Fibroblast of skin of right quadriceps (primary cell): Measurements from ENCODE around the gene CMTM8.
A peak's percentile ranks its signal among the peaks of the same experiment; 100 is the strongest.

Experiments used
- DNase-seq: peaks from one replicate; pipeline ENCODE4 v3.0.0-alpha.2; 2013

CMTM8 gene

DNA sequence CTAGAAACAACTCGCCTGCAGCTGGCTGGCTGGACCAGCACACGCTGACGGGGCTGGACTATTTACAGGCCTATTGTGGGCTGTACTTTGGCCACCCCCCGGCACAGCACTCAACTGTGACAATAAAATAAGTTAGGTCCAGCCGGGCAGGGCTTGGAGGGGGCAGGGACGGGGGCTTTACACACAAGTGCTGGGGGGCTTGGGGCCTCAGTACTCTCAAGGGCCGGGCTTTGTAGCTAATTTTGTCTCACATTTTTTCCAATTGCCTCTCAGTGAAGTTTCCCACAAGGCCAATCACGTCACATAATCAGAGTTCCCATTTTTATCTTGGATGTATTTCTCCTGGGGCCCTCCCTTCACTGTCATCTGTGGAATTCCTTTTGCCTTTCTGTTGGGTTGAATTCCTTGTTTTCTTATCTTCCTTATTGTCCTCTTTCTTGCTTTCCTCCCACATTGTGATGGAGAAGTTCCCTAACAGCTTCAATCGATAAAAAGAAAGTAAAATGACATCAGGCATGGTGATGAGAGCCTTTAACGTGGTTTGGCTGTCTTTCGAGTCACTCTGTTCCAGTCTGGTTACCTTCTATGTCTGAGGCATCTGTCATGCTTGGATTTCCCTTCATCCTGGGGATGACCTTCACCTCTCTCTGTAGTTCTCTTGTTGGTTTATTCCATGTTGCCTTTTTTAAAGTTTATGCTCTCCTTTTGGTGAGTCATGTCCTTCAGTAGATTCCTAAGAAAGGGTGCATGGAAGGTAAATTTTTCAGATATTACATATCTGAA lies 109.1 kb downstream of the CMTM8 start:
- DNase-seq = no peak

DNA sequence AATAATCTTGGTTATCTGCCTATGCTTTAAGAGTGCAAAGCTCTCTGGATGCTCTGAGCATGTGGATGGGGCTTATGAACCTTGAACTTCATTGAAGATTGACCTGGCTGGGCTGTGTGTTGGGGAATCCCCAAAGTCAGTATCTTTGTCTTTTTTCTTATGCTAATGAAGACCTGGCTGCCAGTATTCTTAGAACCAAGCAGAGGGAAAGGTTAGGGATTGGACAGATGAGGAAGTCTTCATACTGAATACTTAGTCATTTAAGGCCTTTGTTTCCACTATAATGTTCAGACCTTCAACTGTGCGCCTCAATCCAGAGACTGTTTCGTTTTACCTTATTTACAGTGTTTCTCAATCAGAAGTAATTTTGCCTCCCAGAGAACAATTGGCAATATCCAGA lies 110.7 kb downstream of the CMTM8 start:
- DNase-seq = no peak

DNA sequence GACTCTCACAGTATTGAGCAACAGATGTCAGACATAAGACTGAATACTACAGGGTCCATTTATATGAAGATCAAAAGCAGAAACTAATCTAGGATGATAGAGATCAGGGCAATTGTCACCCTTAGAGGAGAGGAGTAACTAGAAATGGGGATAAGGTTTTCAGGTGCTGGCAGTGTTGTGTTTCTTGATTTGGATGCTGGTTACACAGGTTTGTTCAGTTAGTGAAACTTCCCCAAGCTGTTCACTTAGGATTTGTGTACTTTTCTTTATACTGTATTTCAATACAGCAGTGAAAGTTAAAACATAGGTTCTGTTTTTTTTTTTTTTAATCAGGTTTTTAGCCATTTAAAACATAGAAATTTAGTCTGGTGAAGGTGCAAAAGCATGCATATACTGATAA lies 114.1 kb downstream of the CMTM8 start:
- no peak for DNase-seq

DNA sequence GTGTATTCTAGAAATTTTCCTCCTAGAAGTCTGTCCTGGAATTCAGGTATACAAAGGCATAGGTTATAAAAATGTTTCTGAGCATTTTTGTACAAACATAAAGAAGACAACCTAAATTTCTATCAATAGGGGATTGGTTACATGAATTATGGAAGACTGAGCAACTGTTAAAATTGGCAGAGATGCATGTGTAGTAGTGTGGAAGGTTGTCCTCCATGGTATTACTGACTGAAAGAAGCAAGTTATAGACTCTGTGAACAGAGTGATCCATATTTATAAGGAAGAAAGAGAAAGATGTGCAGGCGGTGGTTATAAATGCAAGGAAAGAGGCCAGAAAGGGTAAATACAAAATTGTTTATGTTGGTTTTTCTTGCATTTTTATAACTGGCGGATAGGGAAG lies 114.9 kb downstream of the CMTM8 start:
- no peak for DNase-seq

DNA sequence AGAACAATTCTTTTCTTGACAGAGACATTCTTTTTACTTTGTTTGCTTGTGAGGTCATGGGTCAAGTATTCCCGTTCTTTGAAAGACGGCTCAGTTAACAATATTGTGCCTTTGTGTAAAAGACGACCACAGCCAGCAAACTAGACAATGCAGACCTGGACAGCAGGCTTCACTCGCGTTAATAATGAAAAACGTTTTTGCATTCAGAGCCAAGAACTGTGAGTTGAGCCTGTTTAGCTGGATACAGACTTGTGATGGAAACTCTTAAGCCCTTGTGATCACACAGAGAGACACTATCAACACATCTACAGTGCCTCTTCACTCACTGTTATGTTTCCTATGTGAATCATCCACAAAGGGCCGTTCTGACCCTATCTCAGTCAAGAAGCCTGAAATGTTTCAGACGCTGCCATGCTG lies 115.9 kb downstream of the CMTM8 start:
- no peak for DNase-seq

DNA sequence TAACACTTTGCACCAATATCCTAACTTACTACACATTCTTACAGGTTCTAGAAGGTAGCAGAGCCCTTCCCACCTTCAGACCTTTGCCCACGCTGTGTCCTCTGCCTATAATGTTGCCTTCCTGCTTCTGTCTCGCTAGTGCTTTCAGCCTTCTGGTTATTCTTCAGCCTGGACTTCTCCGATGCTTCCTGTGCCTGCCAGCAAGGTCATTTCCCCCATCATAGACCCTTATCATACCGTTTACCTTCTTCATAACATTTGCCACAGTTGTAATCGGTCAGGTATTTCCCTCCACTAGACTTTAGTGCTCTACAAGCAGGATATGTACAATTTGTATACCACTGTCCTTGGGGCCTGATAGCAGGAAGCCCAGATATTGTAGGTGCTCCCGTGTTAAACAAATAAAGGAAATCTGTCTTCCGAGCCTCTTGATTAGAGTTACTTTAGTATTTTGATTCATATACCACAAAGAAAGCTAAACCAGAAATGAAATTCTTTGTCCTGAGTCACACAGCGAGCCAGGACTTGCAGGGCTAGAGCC lies 117.3 kb downstream of the CMTM8 start:
- DNase-seq = no peak

DNA sequence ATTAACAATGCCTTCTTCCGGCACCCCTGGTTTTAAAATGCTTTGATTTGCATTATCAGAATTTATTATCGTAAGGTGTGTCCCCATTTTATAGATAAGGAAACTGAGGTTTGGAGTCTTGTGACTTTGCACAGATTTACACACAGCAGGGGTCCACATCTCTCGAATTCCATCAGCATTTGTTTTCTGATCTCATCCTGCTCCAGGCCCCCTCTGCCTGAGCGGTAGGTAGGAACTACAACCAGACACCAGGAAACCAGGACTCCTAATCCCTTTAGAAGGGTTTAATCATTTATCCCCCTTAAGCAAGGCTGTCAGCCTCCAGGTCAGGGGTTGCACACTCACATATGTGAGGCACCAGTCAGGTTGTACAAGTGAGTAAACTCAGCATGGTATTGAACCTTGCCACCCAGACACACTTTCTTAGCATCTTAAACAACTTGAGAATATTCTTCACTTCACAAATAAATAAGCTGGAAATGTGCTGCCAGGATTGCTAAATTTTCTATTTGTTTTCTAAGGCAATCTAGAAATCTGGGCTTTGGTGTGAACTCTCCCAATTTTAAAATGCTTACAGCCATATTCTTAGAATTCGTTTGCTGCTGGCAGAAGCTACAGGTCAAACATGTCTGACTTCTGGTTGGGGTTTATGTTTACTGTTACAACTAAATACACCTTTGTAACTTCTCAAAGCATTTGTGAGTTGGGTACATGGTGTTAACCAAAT lies 121.4 kb downstream of the CMTM8 start:
- no peak for DNase-seq

DNA sequence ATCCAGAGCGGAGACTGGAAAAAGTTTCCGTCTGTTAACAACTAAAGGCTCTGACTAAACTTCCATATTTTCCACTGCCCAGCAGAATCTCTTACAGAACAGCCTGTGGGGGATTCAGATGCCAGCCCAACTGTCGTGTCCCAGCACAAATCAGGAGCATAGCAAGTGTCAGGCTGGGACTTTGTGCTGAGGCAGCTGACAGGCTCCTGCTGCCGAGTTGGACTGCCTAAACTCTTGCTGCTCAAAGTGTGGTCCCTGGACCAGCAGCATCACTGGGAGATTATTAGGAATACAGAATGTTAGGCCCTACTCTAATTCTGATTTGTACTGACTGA lies 122.0 kb downstream of the CMTM8 start:
- DNase-seq = no peak

DNA sequence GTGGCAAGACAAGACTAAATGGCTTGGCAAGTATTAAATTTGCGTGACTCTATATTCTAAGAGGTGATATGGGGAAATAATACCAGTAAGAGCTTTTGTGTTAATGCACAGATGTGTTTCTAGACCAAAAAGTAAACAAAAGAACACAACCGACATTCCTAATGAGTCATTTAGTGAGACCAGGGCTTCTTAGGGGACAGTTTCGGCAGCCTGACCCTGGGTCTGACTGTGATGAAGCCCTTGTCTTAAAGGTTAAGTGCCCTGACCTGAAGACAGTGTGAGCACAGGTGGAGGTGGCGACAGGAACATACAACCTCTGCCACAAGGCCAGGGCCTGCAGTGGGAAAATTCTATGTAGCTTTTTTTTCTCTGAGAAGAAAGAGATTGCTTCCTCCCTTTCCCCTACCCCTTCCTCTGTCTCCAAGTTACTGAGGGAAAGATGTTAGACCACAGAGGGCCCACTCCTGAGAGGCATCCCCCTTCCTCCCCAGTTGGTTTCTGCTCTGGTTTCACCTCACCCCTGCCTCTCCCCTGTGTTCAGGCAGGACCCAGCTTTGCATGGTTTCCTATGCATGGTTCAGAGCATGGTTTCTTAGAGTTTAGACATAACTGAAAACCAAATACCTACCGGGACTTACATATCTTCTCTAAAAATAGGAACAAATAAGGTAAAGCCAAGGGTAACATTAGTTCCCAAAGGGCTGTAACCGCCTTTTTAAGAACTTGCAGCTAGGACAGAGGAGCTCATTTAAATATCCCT lies 128.3 kb downstream of the CMTM8 start:
- DNase-seq = no peak

DNA sequence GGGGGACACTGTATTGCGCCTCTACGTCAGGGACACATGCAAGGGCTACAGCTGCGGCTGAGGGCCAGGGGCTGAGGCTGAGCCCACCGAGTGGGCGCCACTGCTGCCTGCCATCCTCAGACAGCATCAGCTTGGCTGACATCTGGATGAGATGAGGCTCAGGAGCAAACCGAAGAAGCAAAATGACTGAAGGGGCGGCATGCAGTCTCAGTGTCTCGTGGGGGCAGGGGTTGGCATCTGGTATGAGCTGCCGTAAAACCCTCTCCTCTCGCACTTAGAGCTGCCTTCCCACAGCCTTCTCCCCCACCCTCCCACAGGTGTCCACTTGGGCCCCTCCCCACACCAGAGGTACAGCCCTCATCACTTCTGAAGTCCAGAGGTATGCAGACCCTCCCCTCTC lies 129.0 kb downstream of the CMTM8 start:
- no peak for DNase-seq

DNA sequence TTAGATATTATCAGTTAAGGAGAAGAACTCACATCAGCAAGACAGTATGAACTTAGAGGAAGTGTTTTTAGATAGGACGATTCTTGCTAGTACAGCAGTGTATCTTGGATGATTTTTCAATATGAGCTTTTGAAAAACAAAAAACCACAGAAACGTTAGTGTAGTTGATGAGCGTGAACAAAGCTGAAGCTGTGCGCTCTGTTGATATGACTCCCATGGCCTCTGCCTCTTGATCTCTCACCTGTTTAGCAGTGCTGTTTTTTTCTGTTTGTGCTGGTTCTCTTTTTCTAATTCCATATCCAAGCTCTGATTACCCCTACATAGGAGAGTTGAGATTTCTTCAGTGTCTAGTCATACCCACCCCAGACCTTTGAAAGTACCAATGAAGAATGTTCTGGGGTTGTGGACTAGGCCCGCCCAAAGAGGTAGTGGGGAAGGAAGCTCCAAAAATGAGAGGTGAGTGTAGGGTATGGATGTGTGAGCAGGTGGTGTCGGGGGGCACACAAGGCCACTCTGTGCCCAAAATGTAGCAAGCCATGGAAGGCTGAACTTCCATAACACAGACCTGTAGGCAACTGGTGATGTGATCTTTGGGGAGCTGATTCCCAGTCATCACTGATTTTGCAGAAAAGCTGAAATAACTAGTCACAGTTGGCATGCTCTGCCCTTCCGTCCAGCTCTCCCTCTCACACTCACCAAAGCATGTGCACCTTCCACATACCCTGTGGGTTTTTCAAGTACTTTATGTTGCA lies 133.2 kb downstream of the CMTM8 start:
- DNase-seq = no peak

DNA sequence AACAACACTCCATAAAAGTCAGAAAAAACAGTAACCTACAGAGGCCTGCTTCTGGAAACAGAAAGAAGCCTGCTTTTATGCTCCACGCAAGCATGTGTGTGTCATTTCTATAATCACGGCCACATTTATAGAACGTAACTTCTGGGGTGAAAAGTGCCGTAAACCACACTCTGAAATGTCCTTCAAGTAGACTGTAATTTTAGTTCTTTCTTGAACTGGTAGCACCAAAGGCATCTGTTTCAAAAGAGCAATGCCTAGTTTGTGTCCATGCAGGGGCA lies 133.7 kb downstream of the CMTM8 start:
- DNase-seq = no peak

DNA sequence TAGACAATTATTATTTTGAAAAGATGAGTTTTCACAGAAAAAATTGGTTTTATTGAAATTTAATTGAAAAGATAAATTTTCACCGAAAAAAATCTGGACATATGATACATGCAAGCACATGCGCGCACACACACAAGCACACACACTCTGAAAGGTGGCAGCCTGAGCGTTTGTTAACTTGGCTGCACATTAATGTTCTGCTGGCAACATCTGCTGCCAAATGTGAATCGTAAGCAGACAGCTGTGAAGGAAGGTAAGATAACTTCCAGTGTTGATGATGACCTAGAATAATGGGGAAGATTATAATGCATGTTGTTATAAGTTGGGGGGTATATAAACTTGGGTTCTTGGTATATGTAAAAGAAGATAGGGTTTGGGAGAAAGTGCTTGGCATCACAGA lies 134.8 kb downstream of the CMTM8 start:
- DNase-seq = no peak

DNA sequence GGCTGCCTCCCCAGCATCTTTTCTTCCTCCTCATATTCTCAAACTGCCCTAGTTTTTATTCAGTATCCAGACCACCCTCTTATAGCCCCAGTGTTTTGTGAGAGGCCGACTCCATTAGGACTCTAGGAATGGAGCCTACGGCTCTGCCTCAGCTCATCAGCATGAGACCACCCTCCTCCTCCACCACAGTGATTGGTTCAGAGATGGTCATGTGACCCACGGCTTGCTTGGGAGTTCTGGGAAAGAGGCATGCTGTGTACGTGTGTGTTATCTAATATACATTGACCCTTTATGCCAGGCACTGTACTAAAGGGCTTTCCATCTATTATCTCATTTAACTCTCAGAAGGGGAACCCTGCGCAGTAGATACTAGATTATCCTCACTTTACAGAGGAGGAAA lies 135.4 kb downstream of the CMTM8 start:
- DNase-seq = no peak

DNA sequence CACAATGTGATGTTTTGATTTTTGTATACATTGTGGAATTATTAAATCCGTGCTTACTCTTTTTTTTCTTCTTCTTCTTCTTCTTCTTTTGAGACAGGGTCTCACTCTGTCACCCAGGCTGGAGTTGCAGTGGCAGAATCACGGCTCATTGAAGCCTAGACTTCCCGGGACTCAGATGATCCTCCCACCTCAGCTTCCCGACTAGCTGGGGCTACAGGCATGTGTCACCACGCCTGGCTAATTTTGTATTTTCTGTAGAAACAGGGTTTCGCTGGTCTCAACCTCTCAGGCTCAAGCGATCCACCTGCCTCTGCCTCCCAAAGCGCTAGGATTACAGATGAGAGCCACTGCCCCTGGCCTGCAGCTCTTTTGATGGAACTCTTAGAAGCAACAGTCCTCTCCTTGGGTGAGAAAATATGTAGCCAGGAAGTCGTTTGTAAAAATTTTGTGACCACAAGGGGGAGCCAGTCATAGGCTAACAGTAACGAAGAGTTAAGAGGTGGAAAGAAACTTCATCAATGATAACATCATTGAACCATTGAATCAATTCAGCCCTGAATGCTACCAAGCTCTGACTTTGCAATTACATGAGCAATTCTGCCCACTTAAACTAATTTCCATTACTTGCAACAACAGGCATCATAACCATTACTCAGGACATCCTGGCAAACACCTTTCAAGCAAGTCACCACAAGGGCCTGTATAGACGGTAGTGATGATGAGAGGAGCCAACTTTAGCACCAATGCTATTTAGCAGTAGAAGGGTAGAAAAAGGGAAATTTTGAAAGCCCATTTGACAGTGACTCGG lies 136.5 kb downstream of the CMTM8 start:
- DNase-seq = peak; percentile 62

DNA sequence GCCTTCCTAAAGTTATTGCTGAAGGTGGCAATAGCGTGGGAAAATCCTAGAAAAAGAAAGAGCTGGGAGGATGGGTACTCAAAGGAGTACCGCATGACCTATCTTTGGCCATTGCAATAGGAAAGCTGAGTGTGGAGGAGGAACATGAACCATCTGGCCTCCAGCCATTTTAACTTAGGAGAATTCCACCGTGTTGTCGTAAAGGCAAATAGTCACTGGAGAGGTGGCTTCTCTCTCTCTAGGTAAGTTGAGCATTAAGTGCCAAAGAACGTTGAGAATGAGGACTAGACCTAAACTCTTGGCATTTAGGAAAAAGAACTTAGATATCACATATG lies 137.1 kb downstream of the CMTM8 start:
- no peak for DNase-seq

DNA sequence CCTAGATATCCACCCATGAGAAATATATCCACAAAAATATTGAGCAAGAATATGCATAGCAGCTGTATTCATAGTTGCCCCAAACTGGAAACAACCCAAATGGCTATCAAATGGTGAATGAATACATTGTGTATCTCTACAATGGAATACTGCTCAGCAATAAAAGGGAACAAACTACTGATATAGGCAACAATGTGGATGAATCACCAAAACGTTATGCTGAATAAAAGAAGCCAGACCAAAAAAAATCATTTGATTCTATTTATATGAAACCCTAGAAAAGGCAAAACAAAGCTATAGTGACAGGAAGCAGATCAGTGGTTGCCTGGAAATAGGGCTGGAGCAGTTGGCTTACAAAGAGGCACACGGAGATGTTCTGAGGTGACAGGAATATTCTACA lies 137.6 kb downstream of the CMTM8 start:
- no peak for DNase-seq

DNA sequence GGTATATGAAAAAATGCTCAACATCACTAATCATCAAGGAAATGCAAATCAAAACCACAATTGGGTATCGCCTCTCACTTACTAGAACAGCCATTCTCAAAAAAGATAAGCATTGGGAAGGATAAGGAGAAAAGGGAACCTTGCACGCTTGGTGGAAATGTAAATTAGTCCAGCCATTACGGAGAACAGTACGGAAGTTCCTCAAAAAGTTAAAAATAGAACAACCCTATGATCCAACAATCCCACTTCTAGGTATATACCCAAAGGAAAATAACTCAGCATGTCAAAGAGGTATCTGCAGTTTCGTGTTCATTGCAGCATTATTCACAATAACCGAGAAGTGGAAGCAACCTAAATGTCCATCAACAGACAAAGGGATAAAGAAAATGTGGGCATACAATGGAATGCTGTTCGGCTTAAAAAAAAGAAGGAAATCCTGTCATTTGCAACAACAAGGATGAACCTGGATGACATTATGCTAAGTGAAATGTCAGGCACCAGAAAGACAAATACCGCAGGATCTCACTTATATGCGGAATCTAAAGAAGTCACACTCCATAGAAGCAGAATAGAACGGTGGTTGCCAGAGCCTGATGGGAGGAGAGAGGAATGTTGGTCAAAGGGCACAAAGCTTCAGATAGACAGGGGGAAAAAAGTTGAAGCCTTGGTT lies 141.5 kb downstream of the CMTM8 start:
- DNase-seq = no peak

DNA sequence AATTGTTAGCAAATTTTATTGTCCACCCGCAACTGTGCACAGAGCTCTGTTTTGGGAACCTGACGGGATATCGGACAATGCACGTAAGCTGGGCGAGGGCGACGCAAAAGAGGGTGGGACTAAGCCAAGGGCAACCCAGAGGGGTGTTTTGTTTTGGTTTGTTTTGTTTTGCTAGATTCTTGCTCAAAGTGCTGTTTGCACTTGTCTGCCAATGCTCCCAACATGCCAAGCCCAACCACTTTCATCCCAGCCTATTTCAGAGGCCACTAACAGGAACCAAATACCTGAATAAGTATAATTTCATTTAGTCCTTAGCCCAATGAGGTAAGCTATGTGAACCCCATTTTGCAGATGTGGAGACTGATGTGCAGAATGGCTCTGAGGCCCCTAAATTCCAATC lies 143.4 kb downstream of the CMTM8 start:
- DNase-seq = no peak

DNA sequence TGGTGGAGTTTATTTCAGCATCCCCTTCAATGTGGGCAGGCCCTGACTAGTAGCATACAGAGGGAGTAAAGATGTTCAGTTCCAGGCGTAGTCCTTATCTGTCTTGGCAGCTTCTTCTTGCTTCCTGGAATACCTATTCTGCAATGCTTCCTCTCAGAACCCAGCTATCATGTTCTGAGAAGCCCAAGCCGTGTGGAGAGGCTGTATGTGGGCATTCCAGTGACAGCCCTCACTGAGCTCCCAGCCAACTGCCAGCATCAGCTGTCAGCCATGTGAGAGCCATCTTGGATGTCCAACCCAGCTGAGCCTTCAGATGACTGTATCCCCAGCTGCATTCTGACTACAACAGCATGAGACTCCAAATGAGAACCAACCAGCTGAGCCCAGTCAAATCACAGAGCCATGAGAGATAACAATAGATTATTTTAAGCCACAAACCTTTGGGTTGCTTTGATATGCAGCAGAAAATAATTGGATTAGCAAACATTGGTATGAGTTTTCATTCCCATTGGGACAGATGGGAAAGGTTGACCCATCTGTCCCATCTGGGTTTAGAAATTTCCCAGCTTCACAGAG lies 144.7 kb downstream of the CMTM8 start:
- DNase-seq = no peak

DNA sequence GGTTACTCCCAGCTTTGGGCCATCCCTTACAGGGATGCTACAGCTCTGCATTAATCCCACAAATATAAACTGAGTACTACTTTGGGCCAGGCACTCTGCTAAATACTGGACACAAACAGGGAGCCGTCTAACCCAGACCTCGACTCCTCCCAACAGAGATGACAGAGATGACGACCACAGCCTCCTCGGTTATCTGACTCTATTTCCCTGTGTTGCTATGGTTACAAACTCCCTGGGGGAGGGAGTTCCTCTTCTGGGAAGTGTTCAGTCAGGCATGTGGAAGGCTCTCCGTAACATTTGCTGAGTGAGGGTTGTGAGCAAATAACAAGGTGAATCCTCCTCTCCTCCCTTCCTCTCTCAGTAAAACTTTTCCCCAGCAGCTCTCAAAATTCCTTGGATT lies 146.5 kb downstream of the CMTM8 start:
- DNase-seq = peak; percentile 38

DNA sequence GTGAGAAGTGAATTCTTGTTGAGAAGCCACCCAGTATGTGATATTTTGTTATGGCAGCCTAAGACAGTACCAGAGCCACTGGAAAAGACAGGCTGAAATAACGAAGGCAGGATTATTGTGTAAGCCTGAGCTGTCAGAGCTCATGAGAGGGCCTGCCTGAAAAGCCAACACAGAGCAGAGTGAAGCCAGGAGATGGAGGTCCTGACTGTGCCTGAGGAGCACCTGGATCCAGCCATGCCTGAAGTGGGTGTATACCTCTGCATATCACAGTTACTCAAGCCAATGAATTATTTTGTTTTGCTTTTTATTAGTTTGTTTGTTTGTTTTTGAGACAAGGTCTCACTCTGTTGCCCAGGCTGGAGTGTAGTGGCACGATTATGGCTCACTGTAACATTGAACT lies 149.0 kb downstream of the CMTM8 start:
- DNase-seq = no peak
